Measurements from ENCODE around the gene DIO1. TPM values are rescaled to one million over a fixed set of nuclear protein-coding genes. Genes with fewer than 3 reads are reported as not detected.
"Not testable (repeated sequence)": the region's sequence is repeated elsewhere in the genome, so short reads cannot be mapped to it uniquely, and the experiment has no call there.

Gene DIO1
- total and polyA plus RNA-seq, 8 donors: not detected

GRCh38 chr1:53871221-53871620 lies 22.8 kb upstream of the DIO1 start:
- TF ChIP-seq CTCF (IDR thresholded peaks at IDR 0.05): no peak
- TF ChIP-seq POLR2AphosphoS5 (IDR thresholded peaks at IDR 0.05): no peak
- TF ChIP-seq EP300 (IDR thresholded peaks at IDR 0.05): no peak
- TF ChIP-seq POLR2A (IDR thresholded peaks at IDR 0.05): no peak
- H3K36me3 ChIP-seq: peaks cover 27 to 97% (median 96%) of the 10 kb centered on the region in 4 donors

GRCh38 chr1:53871773-53872484 lies 22.1 kb upstream of the DIO1 start:
- peaks cover 32 to 97% (median 96%) of the 10 kb centered on the region in 4 donors for H3K36me3 ChIP-seq

More at GRCh38 chr1:53871221-53871620, 22.8 kb upstream of the DIO1 start:
- WGBS, 5 donors: 67 to 85% (median 71%) methylated on average over 4 of the region's 4 CpGs
- no peaks in the 10 kb centered on the region for H3K27me3 ChIP-seq
- DNase-seq: peak in 1 of 2 donors; percentile 15
- H3K27ac ChIP-seq: no peak overlapping the region
- no peaks in the 10 kb centered on the region for H3K9me3 ChIP-seq
- intact Hi-C loops (cut with DNase I; ENCODE audit: low total_unique reads): no loop called here
- peaks cover 0 to 8% (median 0%) of the 10 kb centered on the region in 4 donors for H3K4me1 ChIP-seq
- no peak overlapping the region for H3K4me3 ChIP-seq

DNA sequence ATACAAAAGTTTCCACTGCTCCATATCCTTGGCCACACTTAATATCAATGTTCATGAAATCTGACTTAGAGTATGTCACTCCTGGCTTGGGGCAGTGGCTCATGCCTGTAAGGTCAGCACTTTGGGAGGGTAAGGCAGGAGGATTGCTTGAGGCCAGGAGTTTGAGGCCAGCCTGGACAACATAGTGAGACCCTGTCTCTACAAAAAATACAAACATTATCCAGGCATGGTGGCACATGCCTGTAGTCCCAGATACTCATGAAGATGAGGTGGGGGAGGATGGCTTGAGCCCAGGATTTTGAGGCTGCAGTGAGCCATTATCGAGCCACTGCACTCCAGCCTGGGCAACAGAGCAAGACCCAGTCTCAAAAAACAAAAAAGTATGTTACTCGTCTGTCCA lies 18.8 kb upstream of the DIO1 start:
- intact Hi-C loops (cut with DNase I; ENCODE audit: low total_unique reads): loop anchor here (5.0 kb wide), 1 partner anchor 72 kb away; the partner anchor contains the start of genes IFT25 and LRRC42
- H3K36me3 ChIP-seq: peaks cover 42 to 95% (median 92%) of the 10 kb centered on the region in 4 donors
- H3K27me3 ChIP-seq, DNase-seq, H3K4me1 ChIP-seq, H3K9me3 ChIP-seq, H3K27ac ChIP-seq, H3K4me3 ChIP-seq: not testable (repeated sequence)
- WGBS, 5 donors: 88 to 99% (median 95%) methylated on average over 2 of the region's 2 CpGs

More at GRCh38 chr1:53871773-53872484, 22.1 kb upstream of the DIO1 start:
- 62 to 87% (median 68%) methylated on average over 5 of the region's 5 CpGs for WGBS, 5 donors
- Histone ChIP-seq H3K4me3 (no peak overlapping the region), H3K9me3 (no peaks in the 10 kb centered on the region), H3K4me1 (peaks cover 0 to 8% (median 0%) of the 10 kb centered on the region in 4 donors), H3K27ac (no peak overlapping the region), H3K27me3 (no peaks in the 10 kb centered on the region)
- intact Hi-C loops (cut with DNase I; ENCODE audit: low total_unique reads): no loop called here
- TF ChIP-seq POLR2AphosphoS5 (IDR thresholded peaks at IDR 0.05) (no peak), EP300 (IDR thresholded peaks at IDR 0.05) (no peak), CTCF (IDR thresholded peaks at IDR 0.05) (no peak), POLR2A (IDR thresholded peaks at IDR 0.05) (no peak)
- no peak for DNase-seq

GRCh38 chr1:53878492-53879105 lies 15.4 kb upstream of the DIO1 start:
- peak in 5 of 7 experiments; percentile 40 to 64 (median 53) for TF ChIP-seq CTCF (IDR thresholded peaks at IDR 0.05)
- no peak for TF ChIP-seq POLR2AphosphoS5 (IDR thresholded peaks at IDR 0.05)
- Histone ChIP-seq H3K27me3 (no peaks in the 10 kb centered on the region), H3K27ac (no peak overlapping the region), H3K36me3 (peaks cover 39 to 88% (median 82%) of the 10 kb centered on the region in 4 donors), H3K4me1 (peaks cover 0 to 8% (median 2%) of the 10 kb centered on the region in 4 donors), H3K4me3 (no peak overlapping the region), H3K9me3 (no peaks in the 10 kb centered on the region)
- DNase-seq: peak in 1 of 2 donors; percentile 69
- 35 to 52% (median 39%) methylated on average over 5 of the region's 5 CpGs for WGBS, 5 donors
- intact Hi-C loops (cut with DNase I; ENCODE audit: low total_unique reads): loop anchor here (5.0 kb wide), 1 partner anchor 69 kb away; the partner anchor contains the start of genes IFT25 and LRRC42

DNA sequence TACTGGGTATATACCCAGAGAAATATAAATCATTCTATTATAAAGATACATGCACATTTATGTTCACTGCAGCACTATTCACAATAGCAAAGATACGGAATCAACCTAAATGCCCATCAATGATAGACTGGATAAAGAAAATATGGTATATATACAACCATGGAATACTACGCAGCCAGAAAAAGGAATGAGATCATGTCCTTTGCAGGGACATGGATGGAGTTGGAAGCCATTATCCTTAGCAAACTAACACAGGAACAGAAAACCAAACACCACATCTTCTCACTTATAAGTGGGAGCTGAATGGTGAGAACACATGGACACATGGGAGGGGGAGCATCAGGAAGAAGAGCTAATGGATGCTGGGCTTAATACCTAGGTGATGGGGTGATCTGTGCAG lies 12.1 kb upstream of the DIO1 start:
- H3K27ac ChIP-seq; H3K4me1 ChIP-seq; H3K4me3 ChIP-seq; DNase-seq; H3K27me3 ChIP-seq; H3K9me3 ChIP-seq; intact Hi-C loops (cut with DNase I; ENCODE audit: low total_unique reads): not testable (repeated sequence)
- peaks cover 29 to 82% (median 78%) of the 10 kb centered on the region in 4 donors for H3K36me3 ChIP-seq
- WGBS, 5 donors: 93 to 98% (median 97%) methylated on average over 2 of the region's 2 CpGs

GRCh38 chr1:53883600-53883999 lies 10.4 kb upstream of the DIO1 start:
- H3K27me3 ChIP-seq; intact Hi-C loops (cut with DNase I; ENCODE audit: low total_unique reads); H3K9me3 ChIP-seq; DNase-seq; H3K4me3 ChIP-seq; H3K27ac ChIP-seq: not testable (repeated sequence)
- Histone ChIP-seq H3K36me3 (peaks cover 16 to 75% (median 71%) of the 10 kb centered on the region in 4 donors), H3K4me1 (peaks cover 0 to 15% (median 7%) of the 10 kb centered on the region in 4 donors)
- 91 to 96% (median 95%) methylated on average over 6 of the region's 6 CpGs for WGBS, 5 donors

Measured in stomach (tissue), 9 donors.